OCI-LY1 (cell line): ENCODE results near the gene BAIAP3.
"Not testable (repeated sequence)": the region's sequence is repeated elsewhere in the genome, so short reads cannot be mapped to it uniquely, and the experiment has no call there.

Experiments
- H2AFZ ChIP-seq: fragments of 200-600 bp; sonication (generic), shearing (Covaris generic); 2 replicates; pipeline ENCODE4 v1.6.0; 2014; ENCODE audit warnings: antibody characterized with exemption, mild to moderate bottlenecking, low read length
- H3F3A ChIP-seq: fragments of 200-600 bp; sonication (generic), shearing (Covaris generic); 2 replicates; pipeline ENCODE4 v1.6.0; 2014; ENCODE audit warnings: mild to moderate bottlenecking, antibody characterized with exemption, low read length, moderate library complexity; ENCODE audit not compliant: insufficient read depth
- H3K27ac ChIP-seq: fragments of 200-600 bp; sonication (generic); 2 replicates; pipeline ENCODE4 v1.5.1; 2014; ENCODE audit warnings: low read length, mixed run types, mild to moderate bottlenecking, low read depth; ENCODE audit not compliant: poor library complexity, severe bottlenecking
- H3K27me3 ChIP-seq: fragments of 200-600 bp; sonication (generic); 2 replicates; pipeline ENCODE4 v1.6.0; 2014; ENCODE audit warnings: antibody characterized with exemption, mild to moderate bottlenecking, low read length, moderate library complexity; ENCODE audit not compliant: insufficient read depth
- H3K36me3 ChIP-seq: fragments of 200-600 bp; sonication (generic); 2 replicates; pipeline ENCODE4 v1.6.1; 2014; ENCODE audit warnings: mild to moderate bottlenecking, antibody characterized with exemption, low read length, moderate library complexity, mixed read lengths; ENCODE audit not compliant: insufficient read depth
- H3K4me1 ChIP-seq: fragments of 200-600 bp; sonication (generic); 2 replicates; pipeline ENCODE4 v1.5.1; 2014; ENCODE audit warnings: mild to moderate bottlenecking, low read length, moderate library complexity; ENCODE audit not compliant: insufficient read depth, severe bottlenecking
- H3K4me2 ChIP-seq: fragments of 200-600 bp; sonication (generic), shearing (Covaris generic); 2 replicates; pipeline ENCODE4 v1.6.1; 2014; ENCODE audit warnings: low read length
- H3K4me3 ChIP-seq: fragments of 200-600 bp; sonication (generic); 2 replicates; pipeline ENCODE4 v1.5.1; 2014; ENCODE audit warnings: low read length, low read depth, mild to moderate bottlenecking, mixed read lengths; ENCODE audit not compliant: poor library complexity, severe bottlenecking
- H3K79me2 ChIP-seq: fragments of 200-600 bp; shearing (Covaris generic); 2 replicates; pipeline ENCODE4 v1.6.1; 2016; ENCODE audit warnings: mixed run types, low read length, mixed read lengths; ENCODE audit not compliant: insufficient read depth
- H3K9ac ChIP-seq: fragments of 200-600 bp; sonication (generic), shearing (Covaris generic); 2 replicates; pipeline ENCODE4 v1.6.1; 2014; ENCODE audit warnings: mild to moderate bottlenecking, low read length, mixed read lengths
- H3K9me2 ChIP-seq: fragments of 200-600 bp; sonication (generic), shearing (Covaris generic); 2 replicates; pipeline ENCODE4 v1.6.1; 2014; ENCODE audit warnings: low read depth, mild to moderate bottlenecking, low read length, mixed read lengths
- H3K9me3 ChIP-seq: fragments of 200-600 bp; shearing (Covaris generic); 2 replicates; pipeline ENCODE4 v1.6.1; 2014; ENCODE audit warnings: low read length, mixed read lengths
- H4K20me1 ChIP-seq: fragments of 200-600 bp; sonication (generic), shearing (Covaris generic); 2 replicates; pipeline ENCODE4 v1.6.0; 2016; ENCODE audit warnings: mild to moderate bottlenecking, low read length; ENCODE audit not compliant: insufficient read depth
- EZH2 ChIP-seq: fragments of 200-600 bp; sonication (generic), shearing (Covaris generic); IDR thresholded peaks from 2 replicates; pipeline ENCODE4 v1.8.0; 2017; ENCODE audit warnings: borderline replicate concordance, mixed run types, mild to moderate bottlenecking, antibody characterized with exemption, low read length, moderate library complexity, mixed read lengths
- TF ChIP-seq, protein P1 (sequence below): fragments of 200-600 bp; sonication (generic), shearing (Covaris generic); IDR thresholded peaks from 2 replicates; pipeline ENCODE4 v1.5.1; 2017; ENCODE audit warnings: mild to moderate bottlenecking, antibody characterized with exemption, low read length, moderate library complexity, mixed read lengths

BAIAP3 gene

DNA sequence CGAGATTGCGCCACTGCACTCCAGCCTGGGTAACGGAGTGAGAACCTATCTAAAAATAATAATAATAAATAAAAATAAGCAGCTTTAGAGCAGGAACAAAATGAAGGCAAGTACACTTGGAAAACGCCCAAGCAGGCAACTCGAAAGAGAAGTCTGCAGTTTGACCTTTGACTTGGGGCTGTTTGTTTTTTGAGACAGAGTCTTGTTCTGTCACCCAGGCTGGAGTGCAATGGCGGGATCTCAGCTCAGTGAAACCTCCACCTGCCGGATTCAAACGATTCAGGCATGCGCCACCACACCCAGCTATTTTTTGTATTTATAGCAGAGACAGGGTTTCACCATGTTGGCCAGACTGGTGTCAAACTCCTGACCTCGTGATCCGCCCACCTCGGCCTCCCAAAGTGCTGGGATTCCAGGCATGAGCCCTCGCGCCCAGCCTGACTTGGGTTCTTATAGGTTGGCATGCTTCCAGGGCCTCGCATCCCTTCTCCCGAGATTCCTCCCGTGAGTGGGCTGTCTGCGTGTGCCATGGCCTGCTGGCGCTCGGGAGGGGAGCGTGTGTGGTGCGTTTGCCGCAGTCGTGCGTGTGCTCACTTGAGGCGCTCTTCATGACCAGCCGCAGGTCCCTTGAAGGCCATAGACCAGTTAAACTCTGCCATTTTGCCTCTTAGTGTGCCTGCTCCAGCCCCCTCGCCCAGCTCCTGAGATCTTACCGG is 42.4 kb upstream of the BAIAP3 start:
- Histone ChIP-seq H3K36me3 (no peaks in the 10 kb centered on the region), H4K20me1 (no peaks in the 10 kb centered on the region), H3K9ac (no peak overlapping the region), H3K9me3 (no peaks in the 10 kb centered on the region), H3K79me2 (no peaks in the 10 kb centered on the region), H3K4me1 (no peaks in the 10 kb centered on the region), H3K4me2 (no peak overlapping the region), H3K27ac (no peak overlapping the region), H3K9me2 (no peaks in the 10 kb centered on the region), H3K27me3 (0 out of 2 replicates have a peak, but pooled peaks cover 12% of the 10 kb centered on the region), H3K4me3 (no peak overlapping the region), H3F3A (no peaks in the 10 kb centered on the region), H2AFZ (no peak overlapping the region)
- TF ChIP-seq, protein P1, sequence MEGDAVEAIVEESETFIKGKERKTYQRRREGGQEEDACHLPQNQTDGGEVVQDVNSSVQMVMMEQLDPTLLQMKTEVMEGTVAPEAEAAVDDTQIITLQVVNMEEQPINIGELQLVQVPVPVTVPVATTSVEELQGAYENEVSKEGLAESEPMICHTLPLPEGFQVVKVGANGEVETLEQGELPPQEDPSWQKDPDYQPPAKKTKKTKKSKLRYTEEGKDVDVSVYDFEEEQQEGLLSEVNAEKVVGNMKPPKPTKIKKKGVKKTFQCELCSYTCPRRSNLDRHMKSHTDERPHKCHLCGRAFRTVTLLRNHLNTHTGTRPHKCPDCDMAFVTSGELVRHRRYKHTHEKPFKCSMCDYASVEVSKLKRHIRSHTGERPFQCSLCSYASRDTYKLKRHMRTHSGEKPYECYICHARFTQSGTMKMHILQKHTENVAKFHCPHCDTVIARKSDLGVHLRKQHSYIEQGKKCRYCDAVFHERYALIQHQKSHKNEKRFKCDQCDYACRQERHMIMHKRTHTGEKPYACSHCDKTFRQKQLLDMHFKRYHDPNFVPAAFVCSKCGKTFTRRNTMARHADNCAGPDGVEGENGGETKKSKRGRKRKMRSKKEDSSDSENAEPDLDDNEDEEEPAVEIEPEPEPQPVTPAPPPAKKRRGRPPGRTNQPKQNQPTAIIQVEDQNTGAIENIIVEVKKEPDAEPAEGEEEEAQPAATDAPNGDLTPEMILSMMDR = no peak
- TF ChIP-seq EZH2 = no peak

DNA sequence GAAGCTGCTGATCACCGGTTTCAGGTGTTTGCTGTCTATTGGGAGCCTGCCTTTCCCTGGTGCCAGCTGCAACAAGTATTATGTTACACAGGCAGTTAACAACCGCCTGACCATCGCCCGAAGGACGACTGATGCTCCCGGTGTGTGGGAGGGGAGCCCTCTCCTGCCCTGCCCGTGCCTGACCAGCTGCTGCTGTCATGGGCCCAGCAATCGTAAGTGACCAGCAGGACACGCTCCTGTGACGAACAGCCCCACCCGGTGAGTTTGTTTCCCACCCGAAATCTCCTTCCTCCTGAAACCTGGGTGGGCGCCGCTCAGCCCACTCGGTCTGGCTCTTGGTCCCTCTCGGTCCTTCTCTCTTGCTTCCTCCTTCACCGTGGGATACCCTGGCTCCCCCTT is 41.9 kb upstream of the BAIAP3 start:
- H3K4me2 ChIP-seq = no peak overlapping the region
- H3K4me1 ChIP-seq = no peaks in the 10 kb centered on the region
- H3K4me3 ChIP-seq = no peak overlapping the region
- H4K20me1 ChIP-seq = no peaks in the 10 kb centered on the region
- H3K36me3 ChIP-seq = no peaks in the 10 kb centered on the region
- H3F3A ChIP-seq = no peaks in the 10 kb centered on the region
- TF ChIP-seq, protein P1 = no peak
- no peak for TF ChIP-seq EZH2
- H3K79me2 ChIP-seq = no peaks in the 10 kb centered on the region
- 0 out of 2 replicates have a peak, but pooled peaks cover 12% of the 10 kb centered on the region for H3K27me3 ChIP-seq
- no peaks in the 10 kb centered on the region for H3K9me2 ChIP-seq
- H3K27ac ChIP-seq = no peak overlapping the region
- no peak overlapping the region for H2AFZ ChIP-seq
- no peaks in the 10 kb centered on the region for H3K9me3 ChIP-seq
- H3K9ac ChIP-seq = no peak overlapping the region

DNA sequence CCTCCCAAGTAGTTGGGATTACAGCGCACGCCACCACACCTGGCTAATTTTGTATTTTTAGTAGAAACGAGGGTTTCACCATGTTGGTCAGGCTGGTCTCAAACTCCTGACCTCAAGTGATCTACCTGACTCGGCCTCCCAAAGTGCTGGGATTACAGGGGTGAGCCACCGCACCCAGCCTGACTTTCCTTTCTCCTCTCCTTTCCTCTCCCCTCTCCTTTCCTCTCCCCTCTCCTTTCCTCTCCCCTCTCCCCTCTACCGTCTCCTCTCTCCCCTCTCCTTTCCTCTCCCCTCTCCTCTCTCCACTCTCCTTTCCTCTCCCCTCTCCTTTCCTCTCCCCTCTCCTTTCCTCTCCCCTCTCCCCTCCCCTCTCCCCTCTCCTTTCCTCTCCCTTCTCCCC is 41.2 kb upstream of the BAIAP3 start:
- not testable (repeated sequence) for H3K36me3 ChIP-seq, H3K4me3 ChIP-seq, H4K20me1 ChIP-seq, H3K9me2 ChIP-seq, H3K79me2 ChIP-seq, H3K4me1 ChIP-seq, H3K9ac ChIP-seq, H3K9me3 ChIP-seq, H3F3A ChIP-seq, H3K27ac ChIP-seq, H2AFZ ChIP-seq, H3K4me2 ChIP-seq
- 0 out of 2 replicates have a peak, but pooled peaks cover 12% of the 10 kb centered on the region for H3K27me3 ChIP-seq

DNA sequence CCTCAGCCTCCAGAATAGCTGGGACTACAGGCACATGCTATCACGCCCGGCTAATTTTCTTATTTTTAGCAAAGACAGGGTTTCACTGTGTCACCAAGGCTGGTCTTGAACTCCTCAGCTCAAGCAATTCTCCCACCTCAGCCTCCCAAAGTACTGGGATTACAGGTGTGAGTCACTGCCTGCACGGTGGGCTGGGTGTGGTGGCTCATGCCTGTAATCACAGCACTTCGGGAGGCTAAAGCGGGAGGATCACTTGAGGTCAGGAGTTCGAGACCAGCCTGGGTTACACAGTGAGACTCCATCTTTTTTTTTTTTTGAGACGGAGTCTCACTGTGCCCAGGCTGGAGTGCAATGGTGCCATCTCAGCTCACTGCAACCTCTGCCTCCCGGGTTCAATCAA is 40.6 kb upstream of the BAIAP3 start:
- not testable (repeated sequence) for H3K4me2 ChIP-seq, H3K36me3 ChIP-seq, H3K27me3 ChIP-seq, H3K27ac ChIP-seq, H4K20me1 ChIP-seq, H3F3A ChIP-seq, H3K9me3 ChIP-seq, H3K9ac ChIP-seq, H3K4me3 ChIP-seq, H3K4me1 ChIP-seq, H3K9me2 ChIP-seq, H2AFZ ChIP-seq, H3K79me2 ChIP-seq
